ENCODE results near the gene KICS2. TPM values are rescaled to one million over a fixed set of nuclear protein-coding genes. Genes with fewer than 3 reads are reported as not detected.

The KICS2 gene
- total RNA-seq, 4 donors from 2014 or later, result 1.6 to 21.3 (median 9.6) TPM

- no peak overlapping the region for H3K27ac ChIP-seq
- H3K4me3 ChIP-seq, result no peak overlapping the region
- no peaks in the 10 kb centered on the region for H3K27me3 ChIP-seq
- no peaks in the 10 kb centered on the region for H3K9me3 ChIP-seq
- TF ChIP-seq, protein P1, sequence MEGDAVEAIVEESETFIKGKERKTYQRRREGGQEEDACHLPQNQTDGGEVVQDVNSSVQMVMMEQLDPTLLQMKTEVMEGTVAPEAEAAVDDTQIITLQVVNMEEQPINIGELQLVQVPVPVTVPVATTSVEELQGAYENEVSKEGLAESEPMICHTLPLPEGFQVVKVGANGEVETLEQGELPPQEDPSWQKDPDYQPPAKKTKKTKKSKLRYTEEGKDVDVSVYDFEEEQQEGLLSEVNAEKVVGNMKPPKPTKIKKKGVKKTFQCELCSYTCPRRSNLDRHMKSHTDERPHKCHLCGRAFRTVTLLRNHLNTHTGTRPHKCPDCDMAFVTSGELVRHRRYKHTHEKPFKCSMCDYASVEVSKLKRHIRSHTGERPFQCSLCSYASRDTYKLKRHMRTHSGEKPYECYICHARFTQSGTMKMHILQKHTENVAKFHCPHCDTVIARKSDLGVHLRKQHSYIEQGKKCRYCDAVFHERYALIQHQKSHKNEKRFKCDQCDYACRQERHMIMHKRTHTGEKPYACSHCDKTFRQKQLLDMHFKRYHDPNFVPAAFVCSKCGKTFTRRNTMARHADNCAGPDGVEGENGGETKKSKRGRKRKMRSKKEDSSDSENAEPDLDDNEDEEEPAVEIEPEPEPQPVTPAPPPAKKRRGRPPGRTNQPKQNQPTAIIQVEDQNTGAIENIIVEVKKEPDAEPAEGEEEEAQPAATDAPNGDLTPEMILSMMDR (IDR thresholded peaks at IDR 0.05), result no peak
- TF ChIP-seq POLR2A (IDR thresholded peaks at IDR 0.05), result no peak
- DNase-seq, result no peak
- peaks cover 0 to 5% (median 0%) of the 10 kb centered on the region in 4 donors for H3K4me1 ChIP-seq
- peaks cover 0 to 7% (median 0%) of the 10 kb centered on the region in 3 donors for H3K36me3 ChIP-seq
These were observed 5.9 kb downstream of the KICS2 start for GRCh38 chr12:64216239-64216638.

DNA sequence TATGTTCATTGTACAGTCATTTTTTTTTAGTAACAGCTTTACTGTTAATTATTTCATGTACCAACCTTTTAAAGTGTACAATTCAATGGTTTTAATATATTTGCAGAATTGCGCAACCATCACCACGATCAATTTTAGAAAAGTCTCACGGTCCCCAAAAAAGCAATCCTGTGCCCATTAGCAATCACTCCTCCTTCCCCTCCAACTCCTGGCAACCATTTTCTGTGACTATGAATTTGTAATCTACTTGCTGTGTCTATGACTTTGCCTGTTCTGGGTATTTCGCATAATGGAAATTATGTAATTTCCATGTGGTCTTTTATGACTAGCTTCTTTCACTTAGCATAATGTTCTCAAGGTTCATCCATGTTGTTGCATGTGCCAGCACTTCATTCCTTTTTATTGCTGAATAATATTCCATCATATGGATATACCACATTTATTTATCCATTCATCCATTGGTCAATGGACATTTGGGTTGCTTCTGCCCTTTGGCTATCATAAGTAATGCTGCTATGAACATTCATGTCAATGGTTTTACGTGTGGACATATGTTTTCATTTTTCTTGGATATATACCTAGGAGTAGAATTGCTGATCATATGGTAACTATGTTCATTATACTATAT, 9.9 kb downstream of the KICS2 start:
- DNase-seq, result no peak
- H3K4me1 ChIP-seq, result no peaks in the 10 kb centered on the region
- H3K27me3 ChIP-seq, result no peaks in the 10 kb centered on the region
- TF ChIP-seq, protein P1 (IDR thresholded peaks at IDR 0.05), result no peak
- TF ChIP-seq POLR2A (IDR thresholded peaks at IDR 0.05), result no peak
- H3K9me3 ChIP-seq, result no peaks in the 10 kb centered on the region
- H3K4me3 ChIP-seq, result no peak overlapping the region
- no peak overlapping the region for H3K27ac ChIP-seq
- H3K36me3 ChIP-seq, result peaks cover 0 to 10% (median 0%) of the 10 kb centered on the region in 3 donors

DNA sequence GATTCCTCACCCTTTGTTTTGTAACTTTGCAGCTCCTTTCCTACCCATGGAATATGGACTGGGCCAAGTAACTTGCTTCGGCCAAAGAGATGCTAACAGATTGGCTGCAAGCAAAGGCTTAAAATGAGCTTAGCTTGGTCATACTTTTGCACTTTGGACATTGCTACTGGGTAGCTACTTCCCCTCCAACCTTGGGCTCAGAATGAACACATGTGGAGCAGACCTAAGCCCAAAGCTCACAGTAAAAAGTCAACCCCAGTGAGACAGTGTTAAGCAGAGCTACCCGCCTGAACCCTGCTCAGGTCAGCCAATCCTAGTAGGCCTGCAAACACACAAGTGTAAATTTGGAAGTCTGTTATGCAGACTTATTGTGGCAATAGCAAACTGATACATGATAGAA, 14.6 kb downstream of the KICS2 start:
- H3K9me3 ChIP-seq, result no peaks in the 10 kb centered on the region
- H3K27ac ChIP-seq, result no peak overlapping the region
- no peak for DNase-seq
- no peaks in the 10 kb centered on the region for H3K27me3 ChIP-seq
- H3K4me1 ChIP-seq, result no peaks in the 10 kb centered on the region
- TF ChIP-seq POLR2A (IDR thresholded peaks at IDR 0.05), result no peak
- TF ChIP-seq, protein P1 (IDR thresholded peaks at IDR 0.05), result no peak
- no peak overlapping the region for H3K4me3 ChIP-seq
- H3K36me3 ChIP-seq, result peaks cover 0 to 2% (median 0%) of the 10 kb centered on the region in 3 donors

DNA sequence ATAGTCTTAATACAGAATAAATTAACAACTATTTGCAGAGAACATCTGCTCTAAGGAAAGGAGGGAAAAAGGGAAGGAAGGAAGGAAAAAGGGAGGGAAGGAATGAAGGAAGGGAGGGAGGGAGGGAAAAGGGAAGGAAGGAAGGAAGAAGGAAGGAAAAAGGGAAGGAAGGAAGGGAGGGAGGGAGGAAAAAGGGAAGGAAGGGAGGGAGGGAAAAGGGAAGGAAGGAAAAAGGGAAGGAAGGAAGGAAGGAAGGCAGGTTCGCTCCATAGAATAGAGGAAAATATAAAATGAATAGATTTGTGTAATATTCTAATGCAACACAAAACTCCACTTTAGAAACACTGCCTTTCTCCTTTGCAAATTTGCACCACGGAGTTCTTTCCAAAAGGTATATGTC, 16.6 kb downstream of the KICS2 start:
- Histone ChIP-seq H3K27me3 (no peaks in the 10 kb centered on the region), H3K36me3 (peaks cover 0 to 2% (median 0%) of the 10 kb centered on the region in 3 donors), H3K27ac (no peak overlapping the region), H3K9me3 (no peaks in the 10 kb centered on the region), H3K4me3 (no peak overlapping the region), H3K4me1 (no peaks in the 10 kb centered on the region)
- no peak for DNase-seq
- TF ChIP-seq POLR2A (IDR thresholded peaks at IDR 0.05), result no peak
- TF ChIP-seq, protein P1 (IDR thresholded peaks at IDR 0.05), result no peak

GRCh38 chr12:64203775-64204174, 18.3 kb downstream of the KICS2 start:
- H3K4me3 ChIP-seq, result no peak overlapping the region
- no peak for DNase-seq
- TF ChIP-seq, protein P1 (IDR thresholded peaks at IDR 0.05), result no peak
- TF ChIP-seq POLR2A (IDR thresholded peaks at IDR 0.05), result no peak

More at GRCh38 chr12:64203775-64204174, 18.3 kb downstream of the KICS2 start:
- Histone ChIP-seq H3K9me3 (no peaks in the 10 kb centered on the region), H3K27me3 (no peaks in the 10 kb centered on the region), H3K27ac (no peak overlapping the region), H3K36me3 (peaks cover 0 to 2% (median 0%) of the 10 kb centered on the region in 3 donors), H3K4me1 (no peaks in the 10 kb centered on the region)

Data from Peyer's patch (tissue), 4 donors.